LNCAP (cell line): ENCODE data around the gene ASCC1.

ENCODE experiments used
- CTCF ChIP-seq: fragments of 450-650 bp; IDR thresholded peaks from 2 replicates; pipeline ENCODE4 v1.5.1; 2017; ENCODE audit warnings: mild to moderate bottlenecking

ASCC1 gene

GRCh38 chr10:72059843-72060822, 155.9 kb downstream of the ASCC1 start:
- no peak for TF ChIP-seq CTCF

- no peak for TF ChIP-seq CTCF
Measured at GRCh38 chr10:72058989-72059842, 156.9 kb downstream of the ASCC1 start.

- no peak for TF ChIP-seq CTCF
Measured at GRCh38 chr10:72058347-72058898, 157.7 kb downstream of the ASCC1 start.

DNA sequence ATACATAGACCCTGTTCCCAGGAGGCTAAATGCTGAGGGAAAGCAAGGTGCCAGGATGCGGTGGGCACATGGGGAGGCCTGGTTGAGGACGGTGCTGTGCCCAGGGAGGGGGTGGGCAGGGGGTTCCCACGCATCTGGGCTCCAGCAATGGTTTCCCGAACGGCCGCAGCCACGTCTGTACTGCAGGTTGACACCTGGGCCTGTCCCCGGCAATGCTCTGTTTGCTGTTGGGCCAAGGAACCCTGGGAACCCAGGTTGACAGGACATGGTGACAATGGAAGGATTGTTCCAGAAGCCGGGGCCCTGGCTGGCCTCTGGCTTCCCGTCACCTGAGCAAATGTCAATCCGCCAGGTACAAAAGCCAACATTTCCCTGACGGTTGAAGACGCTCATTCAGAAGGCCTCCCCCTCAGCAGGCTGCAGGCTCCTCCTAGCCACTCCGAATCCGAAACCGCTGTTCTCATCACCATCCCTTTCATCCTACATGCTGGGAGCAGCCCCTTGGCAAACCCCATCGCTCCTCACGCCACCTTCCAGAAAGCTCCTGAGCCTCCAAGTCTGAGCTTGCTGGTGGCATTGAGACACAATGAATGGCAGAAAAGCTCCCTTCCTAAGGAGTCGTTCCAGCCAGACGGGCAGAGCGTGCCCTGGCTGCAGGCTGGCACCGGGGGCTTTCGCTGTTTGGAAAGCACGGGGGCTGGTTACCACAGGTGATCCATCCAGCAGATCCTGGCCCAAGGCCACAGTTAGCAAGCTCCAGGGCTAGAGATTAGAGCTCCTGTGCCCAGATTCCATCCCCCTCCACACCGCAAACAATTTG, 158.9 kb downstream of the ASCC1 start:
- no peak for TF ChIP-seq CTCF

GRCh38 chr10:72056113-72056512, 160.0 kb downstream of the ASCC1 start:
- TF ChIP-seq CTCF, result no peak

DNA sequence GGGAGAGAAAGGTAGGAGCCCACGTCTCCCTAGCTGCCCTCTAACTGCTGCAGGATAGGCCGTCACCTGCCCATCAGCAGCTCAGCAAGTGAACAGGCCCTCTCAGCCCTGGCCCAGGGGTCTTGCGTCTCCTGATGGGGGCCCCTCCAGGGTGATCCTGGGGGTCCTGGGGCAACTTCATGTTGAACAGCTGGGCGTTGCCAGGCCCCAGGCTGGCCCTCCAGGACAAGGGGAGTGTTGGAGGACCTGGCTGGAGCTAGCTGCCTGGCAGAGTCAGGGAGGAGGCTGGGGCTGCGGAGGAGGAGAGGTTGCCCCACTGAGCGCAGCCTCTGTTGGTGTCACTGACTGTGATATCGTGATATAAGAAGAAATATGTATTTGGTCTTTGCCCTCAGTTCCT, 162.4 kb downstream of the ASCC1 start:
- no peak for TF ChIP-seq CTCF

DNA sequence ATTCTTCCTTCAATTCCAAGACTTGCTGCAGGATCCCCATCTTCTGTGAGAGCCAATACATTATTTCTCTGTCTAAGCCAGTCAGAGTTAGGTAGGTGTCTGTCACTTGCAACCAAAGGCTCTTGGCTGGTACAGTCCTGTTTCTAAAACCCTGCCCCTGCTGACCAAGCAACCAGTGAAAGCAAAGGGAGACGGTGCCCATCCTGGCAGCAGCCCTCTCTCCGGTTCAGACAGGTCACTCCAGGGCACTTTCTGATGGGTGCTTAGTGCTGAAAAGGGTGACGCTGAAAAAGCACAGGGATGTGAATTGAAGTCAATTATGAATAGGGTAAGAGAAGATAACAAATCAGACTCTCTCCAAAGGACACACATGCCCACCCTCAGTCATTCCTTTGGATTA, 165.2 kb downstream of the ASCC1 start:
- no peak for TF ChIP-seq CTCF
